Measurements from ENCODE around the gene LARGE2. TPM values are rescaled to one million over a fixed set of nuclear protein-coding genes. Genes with fewer than 3 reads are reported as not detected.

LARGE2 gene
- total RNA-seq, 1 donor from 2014 or later: 0.41 TPM

DNA sequence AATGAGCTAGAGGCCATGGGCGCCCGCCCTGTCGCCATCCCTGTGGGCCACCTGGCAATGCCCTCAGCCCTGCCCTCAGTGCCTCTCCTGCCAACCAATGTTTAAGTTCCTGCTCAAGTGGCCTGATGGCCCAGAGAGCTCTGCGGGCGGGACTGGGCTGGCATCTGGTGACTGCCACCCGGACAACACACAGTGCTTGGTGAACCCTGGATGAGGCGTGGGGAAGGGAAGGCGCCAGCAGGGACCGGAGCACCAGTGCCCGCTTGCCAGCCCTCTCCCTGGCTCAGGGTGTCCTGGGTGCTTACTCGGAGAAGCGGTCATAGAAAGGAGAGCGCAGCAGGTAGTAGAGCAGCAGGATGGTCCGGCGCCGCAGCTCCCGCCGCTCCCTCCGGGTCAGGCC lies 8.9 kb upstream of the LARGE2 start:
- FAIRE-seq: no peak
- no peak for DNase-seq (ENCODE audit: low spot score in 2 of 2)

DNA sequence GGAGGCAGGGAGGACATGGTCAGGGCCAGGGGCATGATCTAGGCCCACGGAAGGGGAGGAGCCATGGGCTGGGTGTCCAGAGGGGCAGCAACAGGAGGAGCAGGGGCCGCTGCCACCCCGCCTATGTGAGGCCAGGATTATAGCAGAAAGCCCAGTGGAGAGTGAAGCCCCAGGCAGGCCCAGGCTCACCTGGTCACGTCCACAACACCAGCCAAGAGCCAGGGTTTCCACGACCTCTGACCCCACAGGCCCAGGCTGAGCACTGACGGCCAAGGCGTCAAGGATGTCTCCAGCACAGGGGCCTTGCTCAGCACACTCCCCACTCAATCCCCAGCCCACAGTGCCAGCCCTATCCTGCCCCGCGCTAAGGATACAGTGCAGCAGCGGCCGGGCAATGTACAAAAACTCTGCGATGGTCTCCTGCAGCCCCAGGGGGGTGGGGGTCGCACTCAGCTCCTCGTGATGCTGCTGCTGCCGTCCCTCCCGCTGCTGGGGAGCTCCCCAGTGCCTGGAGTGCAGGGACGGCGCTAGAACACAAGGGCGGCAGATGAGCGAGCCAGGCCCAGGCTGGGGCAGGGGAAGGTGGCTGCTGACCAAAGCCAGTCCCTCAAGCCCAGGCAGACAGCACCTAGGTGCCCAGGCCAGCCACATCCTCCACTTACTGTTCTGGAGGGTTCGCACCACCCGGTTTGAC lies 8.4 kb upstream of the LARGE2 start:
- DNase-seq (ENCODE audit: low spot score in 2 of 2): no peak
- FAIRE-seq: no peak

DNA sequence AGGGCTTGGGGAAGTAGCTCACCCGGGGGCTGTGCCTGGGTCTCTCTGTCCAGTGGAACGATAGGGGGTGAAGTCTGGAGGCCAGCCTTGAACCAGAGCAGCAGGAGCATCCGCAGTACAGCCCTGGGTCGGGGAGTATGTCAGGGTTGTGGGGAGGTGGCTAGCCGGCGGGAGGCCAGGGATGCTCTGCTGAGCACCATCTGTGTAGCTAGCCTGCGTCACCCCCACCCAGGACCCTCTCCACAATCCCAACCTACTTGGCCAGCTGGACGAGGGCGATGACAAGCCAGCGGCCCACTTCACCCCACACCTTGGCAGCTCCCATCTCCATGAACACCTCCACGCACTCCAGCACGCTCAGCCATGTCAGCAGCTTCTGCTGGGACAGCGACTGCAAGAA lies 7.0 kb upstream of the LARGE2 start:
- DNase-seq (ENCODE audit: low spot score in 2 of 2) (no peak), FAIRE-seq (no peak)

DNA sequence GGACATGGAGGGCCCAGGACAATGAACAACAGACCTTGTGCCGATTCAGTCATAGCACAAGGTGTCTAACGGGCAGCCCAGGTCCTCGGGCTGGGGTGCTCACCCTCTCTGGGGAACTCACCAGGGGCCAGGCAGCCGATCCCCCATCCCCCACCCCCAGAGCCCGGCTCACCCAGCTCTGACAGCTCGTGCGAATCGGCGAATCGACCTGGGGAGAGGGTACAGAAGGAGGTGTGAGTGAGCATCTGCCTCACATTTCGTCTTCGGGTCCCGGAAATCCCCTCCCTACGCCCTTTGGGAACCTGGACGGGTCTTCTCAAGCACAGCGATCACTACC lies 5.2 kb upstream of the LARGE2 start:
- DNase-seq (ENCODE audit: low spot score in 2 of 2): no peak
- no peak for FAIRE-seq

DNA sequence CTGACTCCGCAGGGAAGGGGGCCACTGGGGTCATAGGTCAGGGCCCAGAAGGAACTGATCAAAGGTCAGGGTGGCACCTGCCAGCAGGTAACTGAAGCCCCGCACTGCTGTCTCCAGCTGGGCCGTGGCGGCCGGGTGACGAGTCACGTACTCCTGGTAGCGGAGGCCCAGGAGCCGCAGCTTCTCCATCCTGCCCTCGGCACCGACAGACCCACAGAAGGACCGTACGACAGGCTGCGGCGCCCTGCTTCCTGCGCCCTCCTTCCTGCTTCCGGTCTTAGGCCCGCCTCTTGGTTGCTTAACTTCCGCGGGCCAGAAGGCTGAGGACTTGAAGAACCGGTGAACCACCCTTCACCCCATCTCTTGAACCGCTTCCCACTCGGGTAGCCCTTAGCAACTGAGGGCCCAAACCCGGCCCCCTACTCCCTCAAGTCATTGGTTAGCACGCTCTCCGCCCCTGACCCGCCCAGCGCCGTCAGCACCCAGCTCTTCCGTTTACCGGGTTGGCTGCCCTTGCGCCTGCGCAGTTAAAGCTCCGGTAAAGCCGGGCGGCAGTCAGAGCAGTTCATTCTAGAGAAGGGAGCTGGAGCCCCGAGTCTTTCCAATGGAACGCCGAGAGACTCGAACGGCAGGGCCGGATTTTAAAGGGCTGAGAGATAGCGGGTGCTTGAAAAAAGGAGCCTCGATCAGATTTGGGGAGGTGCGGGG lies 4.7 kb upstream of the LARGE2 start, which contains the start of gene PEX16:
Gene PEX16, minus strand, starts transcription at position 255 of the 708 bp plus-strand sequence. Its CDS starts 66 bp downstream, at position 189.
- no peak for FAIRE-seq
- DNase-seq (ENCODE audit: low spot score in 2 of 2): peak; percentile 92 to 96

DNA sequence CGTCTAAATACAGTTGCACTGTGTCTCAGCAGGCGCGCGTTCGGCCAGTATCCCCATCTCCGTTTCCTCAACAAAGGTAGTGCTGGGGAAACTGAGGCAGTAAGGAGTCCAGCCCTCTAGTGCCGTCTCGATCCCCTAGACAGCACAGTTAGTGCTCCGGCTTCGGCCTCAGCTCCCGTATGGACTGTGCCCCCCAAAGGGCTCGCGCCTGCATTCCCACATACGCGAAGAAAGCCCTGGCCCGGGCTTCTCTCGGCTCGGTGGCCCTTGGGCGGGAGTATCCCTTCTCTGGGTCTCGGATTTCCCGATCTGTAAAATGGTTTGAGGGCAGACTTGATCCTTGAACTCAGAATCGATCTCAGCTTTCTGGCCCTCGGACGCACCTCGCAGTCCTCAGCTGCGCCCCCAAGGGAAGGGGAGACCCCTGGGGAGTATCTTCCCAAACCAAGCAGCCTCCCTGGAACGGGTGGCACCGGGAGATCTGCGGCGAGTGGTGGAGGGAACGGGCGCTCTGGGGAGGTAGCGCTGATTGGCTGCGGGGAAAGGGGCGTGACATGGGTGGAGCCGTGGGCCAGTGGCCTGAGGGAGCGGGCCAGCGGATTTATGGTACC lies 4.0 kb upstream of the LARGE2 start:
- DNase-seq (ENCODE audit: low spot score in 2 of 2): peak; percentile 84 to 88
- FAIRE-seq: no peak

DNA sequence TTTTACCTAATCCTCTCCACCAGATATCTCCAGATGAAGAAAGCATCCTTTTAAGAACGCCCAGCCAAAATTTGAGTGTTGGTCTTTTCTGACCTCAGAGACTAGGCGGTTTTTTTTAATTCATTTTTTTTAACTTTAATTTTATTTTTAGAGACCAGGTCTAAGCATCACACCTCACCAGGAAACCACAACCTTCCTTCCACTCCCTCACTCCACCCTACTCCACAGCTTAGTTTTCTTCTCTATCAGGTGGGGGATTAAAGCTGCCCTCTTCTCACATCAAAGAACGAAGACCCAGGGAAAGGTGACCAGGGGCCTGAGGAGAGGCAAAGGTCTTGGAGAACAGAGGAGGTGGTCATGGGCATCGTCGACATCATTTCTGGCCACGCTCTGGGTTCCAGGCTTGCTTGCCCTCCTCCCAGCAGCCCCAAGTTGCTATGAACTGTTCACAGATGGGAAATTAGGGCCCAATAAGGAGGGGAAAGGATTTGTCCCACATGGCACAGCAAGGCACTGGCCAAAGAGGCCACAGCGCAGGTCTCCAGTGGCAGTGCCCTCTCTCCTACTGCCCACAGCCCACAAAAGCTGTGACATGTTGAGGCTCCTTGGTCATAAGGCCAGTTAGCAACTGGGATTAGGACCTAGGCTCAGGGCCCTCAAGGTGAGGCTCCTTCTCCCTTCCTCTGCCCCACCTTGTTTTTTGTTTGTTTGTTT lies 3.3 kb upstream of the LARGE2 start:
- FAIRE-seq (no peak), DNase-seq (ENCODE audit: low spot score in 2 of 2) (no peak)

DNA sequence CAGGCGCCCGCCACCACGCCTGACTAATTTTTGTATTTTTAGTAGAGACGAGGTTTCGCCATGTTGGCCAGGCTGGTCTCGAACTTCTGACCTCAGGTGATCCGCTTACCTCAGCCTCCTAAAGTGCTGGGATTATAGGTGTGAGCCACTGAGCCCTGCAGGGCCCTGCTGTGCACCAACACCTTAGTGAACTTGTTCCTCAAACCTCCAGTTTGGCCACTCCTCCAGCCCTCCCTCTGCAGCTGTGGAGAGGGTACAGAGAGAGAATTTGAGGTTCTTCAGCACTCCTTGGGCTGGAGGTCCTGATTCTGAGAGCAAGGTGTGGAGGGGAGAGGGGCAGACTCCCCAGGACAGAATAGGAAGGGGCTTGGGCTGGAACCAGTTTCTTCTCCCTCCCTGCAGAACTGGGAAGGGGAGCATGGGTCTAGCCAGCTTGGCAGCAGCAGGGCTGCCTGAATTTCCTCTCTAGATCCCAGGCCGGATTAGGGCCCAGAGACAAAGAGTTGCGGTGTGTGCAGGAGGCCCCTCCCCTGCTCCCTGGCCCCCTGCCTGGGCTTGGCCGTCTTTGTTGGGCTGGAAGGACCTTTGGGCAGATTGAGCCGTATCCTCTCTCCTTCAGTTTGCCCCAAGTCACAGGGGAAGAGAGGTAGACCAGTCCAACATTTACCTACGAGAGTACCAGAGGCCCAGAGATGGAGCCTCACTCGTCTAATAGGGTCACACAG lies 2.5 kb upstream of the LARGE2 start:
- DNase-seq (ENCODE audit: low spot score in 2 of 2): no peak
- FAIRE-seq: no peak

DNA sequence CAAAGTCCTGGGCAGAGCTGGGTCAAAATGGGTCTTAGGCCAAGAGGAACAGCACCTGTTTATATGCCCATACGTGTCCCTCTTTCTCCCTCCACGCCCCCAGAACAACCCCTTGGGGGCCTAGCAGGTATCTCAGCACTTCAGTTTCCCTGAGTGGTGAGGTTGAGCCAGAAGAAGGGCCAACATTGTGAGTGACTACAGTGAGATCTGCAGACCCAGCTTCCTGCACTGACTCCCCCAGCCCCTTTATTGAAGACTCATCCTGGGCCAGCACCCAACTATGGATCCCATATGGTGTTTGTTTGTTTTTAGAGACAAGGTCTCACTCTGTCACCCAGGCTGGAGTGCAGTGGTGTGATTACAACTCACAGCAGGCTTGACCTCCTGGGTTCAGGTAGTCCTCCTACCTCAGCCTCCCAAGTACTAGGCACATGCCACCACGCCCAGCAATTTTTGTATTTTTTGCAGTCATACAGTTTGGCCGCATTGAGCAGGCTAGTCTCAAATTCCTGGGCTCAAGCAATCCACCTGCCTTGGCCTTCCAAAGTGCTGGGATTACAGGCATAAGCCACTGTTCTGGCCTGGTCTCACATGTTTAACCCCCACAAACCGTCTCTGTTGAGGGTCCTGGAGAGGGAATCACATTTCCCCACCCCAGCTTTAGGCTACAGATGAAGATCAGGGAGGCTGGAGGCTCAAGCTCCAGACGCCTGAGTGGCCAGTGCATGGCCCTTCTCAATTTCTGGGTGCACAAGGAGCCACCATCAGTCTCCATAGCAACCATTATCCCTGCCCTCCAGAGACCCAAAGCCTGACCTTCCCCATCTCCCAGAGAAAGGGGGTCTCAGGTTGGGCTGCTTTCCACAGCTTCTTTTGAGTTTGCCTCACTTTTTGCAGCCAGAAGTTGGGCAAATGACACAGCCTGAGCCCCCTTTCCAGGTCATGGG lies 1.7 kb upstream of the LARGE2 start:
- FAIRE-seq (no peak), DNase-seq (ENCODE audit: low spot score in 2 of 2) (no peak)

DNA sequence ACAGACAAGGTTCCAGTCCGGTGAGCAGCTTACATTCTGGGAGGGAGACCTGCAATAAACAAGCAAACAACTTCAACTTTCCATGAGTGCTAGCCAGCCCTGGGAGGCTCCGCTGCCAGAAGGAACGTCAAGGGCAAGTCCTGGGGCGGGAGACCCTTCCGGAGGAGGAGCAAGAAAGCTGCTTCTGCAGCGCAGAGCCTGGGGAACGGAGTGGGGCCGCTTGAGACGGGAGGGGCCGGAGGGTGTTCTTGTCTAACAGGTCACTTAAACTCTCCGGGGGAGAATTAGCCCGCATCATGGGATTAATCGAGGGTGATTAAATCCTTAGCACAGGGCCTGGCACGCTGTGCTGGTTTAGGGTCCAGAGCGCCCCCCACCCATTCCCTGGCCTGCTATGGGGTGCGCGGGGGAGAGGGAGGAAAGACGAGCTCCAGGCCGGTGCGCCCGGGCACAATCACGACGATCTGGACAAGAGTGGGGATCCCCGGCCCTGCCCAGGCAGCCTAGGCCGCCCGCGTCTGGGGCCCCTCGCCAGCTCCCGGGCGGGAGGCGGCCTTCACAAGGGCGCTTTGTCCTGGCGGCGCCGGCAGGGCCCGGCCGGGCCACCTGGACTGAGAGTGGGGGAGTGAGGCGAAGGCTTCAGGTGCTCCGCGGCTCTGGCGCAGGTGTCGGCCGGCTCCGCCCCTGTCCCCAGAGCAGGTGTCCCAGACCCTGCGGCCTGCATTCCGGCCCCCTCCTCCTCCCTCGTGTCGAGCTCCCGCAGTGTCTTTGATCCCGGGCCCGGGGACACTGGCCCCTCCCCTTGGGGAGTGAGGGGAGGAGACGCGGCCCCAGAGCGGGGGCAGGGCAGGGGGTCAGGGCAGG lies 663 bp upstream of the LARGE2 start:
- DNase-seq (ENCODE audit: low spot score in 2 of 2) (no peak), FAIRE-seq (no peak)

DNA sequence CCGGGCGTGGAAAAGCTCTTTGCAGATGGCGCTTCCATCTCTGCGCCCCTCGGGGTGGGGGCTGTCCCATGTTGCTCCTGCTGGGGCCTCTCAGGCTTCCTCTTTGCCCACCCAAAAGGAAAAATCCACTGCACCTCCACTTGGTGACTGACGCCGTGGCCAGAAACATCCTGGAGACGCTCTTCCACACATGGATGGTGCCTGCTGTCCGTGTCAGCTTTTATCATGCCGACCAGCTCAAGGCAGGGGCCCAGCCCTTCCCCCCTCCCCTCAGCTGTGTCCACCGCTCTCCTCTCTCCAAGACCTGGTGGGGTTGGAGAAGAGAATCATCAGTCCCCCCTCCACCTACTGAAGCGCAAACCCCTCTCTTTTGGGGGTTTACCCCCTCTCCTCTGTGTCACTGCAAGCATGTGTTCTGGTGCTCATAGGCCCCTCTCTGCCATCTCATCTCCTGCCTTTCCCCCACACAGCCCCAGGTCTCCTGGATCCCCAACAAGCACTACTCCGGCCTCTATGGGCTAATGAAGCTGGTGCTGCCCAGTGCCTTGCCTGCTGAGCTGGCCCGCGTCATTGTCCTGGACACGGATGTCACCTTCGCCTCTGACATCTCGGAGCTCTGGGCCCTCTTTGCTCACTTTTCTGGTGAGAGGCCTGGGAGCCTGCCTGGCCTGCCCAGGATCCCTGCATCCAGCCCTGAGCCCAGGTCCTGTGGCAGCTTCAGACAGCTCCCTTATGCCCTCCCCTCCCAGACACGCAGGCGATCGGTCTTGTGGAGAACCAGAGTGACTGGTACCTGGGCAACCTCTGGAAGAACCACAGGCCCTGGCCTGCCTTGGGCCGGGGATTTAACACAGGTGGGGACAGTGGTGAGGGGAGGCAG lies 1.8 kb downstream of the LARGE2 start:
- FAIRE-seq: no peak

DNA sequence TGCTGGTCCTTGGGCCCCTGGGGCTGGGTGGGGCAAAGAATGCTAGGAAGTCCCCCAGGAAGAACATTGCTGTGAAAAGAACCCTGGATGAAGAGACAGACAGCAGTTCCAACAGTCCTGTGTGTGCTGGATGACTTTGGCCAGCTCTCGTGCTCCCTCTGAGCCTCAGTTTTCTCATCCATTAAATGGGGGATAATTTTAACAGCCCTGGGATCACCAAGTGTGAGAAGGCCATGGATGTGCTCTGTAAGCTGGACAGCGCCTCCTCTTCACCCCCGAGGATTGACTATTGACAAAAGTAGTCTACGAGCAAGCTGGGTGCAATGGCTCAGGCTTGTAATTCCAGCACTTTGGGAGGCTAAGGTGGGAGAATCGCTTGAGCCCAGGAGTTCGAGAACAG lies 2.5 kb downstream of the LARGE2 start:
- FAIRE-seq (no peak), DNase-seq (ENCODE audit: low spot score in 2 of 2) (no peak)

More for the DNA sequence above, 1.8 kb downstream of the LARGE2 start:
- DNase-seq (ENCODE audit: low spot score in 2 of 2): no peak

DNA sequence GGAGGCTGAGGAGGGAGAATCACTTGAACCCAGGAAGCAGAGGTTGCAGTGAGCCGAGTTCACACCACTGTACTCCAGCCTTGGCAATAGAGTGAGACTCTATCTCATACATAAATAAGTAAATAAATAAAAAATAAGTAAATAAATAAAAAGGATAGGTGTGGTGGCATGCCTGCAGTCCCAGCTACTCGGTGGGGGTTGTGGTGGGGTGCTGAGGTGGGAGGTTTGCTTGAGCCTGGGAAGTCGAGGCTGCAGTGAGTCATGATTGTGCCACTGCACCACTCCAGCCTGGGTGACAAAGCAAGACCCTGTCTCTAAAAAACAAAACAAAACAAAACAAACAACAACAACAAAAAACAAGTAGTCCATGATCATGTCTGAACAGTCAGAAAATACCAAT lies 3.1 kb downstream of the LARGE2 start:
- DNase-seq (ENCODE audit: low spot score in 2 of 2) (no peak), FAIRE-seq (no peak)

DNA sequence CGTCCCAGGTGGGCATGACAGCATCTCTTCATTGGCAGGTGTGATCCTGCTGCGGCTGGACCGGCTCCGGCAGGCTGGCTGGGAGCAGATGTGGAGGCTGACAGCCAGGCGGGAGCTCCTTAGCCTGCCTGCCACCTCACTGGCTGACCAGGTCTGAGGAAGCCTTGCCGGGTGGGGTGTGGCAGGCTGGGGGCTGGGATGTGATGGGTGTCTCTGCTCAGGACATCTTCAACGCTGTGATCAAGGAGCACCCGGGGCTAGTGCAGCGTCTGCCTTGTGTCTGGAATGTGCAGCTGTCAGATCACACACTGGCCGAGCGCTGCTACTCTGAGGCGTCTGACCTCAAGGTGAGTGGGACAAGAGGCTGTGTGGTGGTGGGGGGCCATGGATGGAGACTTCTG lies 3.5 kb downstream of the LARGE2 start:
- FAIRE-seq (no peak), DNase-seq (ENCODE audit: low spot score in 2 of 2) (no peak)

DNA sequence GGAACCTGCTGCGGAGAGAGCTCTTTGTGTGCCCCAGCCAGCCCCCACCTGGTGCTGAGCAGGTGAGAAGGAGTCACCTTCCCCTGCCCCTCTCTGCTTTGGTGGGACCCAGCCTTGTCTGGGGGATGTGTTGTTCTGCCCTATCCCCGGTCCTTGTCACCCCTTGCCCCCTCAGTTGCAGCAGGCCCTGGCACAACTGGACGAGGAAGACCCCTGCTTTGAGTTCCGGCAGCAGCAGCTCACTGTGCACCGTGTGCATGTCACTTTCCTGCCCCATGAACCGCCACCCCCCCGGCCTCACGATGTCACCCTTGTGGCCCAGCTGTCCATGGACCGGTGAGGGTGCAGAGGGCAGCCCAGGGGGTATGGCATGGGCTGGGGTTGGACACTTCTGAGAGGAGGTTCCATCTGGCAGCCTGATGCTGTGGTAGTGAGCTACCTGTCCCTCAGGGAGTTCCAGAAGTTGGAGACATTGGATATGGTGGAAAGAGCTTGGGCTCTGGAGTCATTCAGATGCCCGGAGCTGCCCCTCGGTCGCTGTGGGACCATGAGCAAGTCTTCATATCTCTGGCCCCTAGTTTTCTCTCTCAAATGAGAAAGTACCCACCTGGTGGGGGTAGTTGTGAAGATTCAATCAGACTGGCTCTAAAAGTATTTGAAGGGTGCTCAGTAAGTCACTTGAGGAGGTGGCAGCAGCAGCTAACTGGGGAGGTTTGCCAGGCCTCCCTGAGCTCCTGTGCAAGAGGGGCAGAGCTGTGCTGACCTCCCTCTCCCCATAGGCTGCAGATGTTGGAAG lies 4.3 kb downstream of the LARGE2 start:
- FAIRE-seq: no peak
- DNase-seq (ENCODE audit: low spot score in 2 of 2): no peak

DNA sequence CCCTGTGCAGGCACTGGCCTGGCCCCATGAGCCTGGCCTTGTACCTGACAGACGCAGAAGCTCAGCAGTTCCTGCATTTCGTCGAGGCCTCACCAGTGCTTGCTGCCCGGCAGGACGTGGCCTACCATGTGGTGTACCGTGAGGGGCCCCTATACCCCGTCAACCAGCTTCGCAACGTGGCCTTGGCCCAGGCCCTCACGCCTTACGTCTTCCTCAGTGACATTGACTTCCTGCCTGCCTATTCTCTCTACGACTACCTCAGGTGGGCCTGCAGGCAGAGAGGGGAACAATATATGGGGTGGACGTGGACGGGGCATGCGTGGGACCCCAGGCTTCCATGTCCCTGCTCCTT lies 4.9 kb downstream of the LARGE2 start:
- no peak for DNase-seq (ENCODE audit: low spot score in 2 of 2)

More for the DNA sequence above, 4.9 kb downstream of the LARGE2 start:
- FAIRE-seq: no peak

Data from frontal cortex (tissue), 4 donors.